Muscle of back (tissue), 11 donors: ENCODE results near the gene NDUFS2. TPM values are rescaled to one million over a fixed set of nuclear protein-coding genes. Genes with fewer than 3 reads are reported as not detected.
"Not testable (repeated sequence)": the region's sequence is repeated elsewhere in the genome, so short reads cannot be mapped to it uniquely, and the experiment has no call there.

Source experiments
- DNase-seq, 3 donors: peaks; one replicate each; pipeline versions ENCODE4 v3.0.0 to v3.0.0-alpha.2; 2013
- polyA plus RNA-seq, 10 donors: library from polyadenylated mRNA; unstranded; fragments of 120-200 nt; gene quantifications; one replicate each; pipeline ENCODE4 v1.2.1, GENCODE V29; 2013; ENCODE audit not compliant: insufficient read length in 10 of 10

The NDUFS2 gene
- polyA plus RNA-seq, 10 donors, result 115 to 160 (median 139) TPM

DNA sequence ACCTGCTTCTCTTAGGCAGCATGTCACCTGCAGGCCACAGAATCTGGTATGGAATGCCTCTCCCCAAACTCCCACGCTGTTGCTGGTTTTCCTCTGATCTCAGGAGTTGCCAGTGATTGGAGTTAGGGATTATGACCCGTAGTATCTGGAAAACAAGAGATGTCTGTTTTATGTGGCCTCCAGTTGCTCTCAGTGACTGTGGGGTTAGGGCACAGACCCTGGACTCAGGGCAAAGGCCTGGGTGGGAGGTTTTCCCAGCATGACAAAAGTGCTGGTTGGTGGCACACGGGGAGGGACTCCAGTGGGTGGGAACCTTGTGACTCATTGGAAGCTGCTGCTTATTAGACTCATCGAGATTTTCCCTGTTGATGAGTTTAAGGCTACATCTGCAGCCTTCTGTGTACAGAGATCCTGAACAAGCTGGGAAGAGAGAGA lies 35.9 kb downstream of the NDUFS2 start, which contains the start of gene NR1I3:
Gene NR1I3, minus strand, starts transcription at position 165 of the 435 bp plus-strand sequence. CDS start 1,638 bp downstream, outside the sequence.
- DNase-seq, result no peak

DNA sequence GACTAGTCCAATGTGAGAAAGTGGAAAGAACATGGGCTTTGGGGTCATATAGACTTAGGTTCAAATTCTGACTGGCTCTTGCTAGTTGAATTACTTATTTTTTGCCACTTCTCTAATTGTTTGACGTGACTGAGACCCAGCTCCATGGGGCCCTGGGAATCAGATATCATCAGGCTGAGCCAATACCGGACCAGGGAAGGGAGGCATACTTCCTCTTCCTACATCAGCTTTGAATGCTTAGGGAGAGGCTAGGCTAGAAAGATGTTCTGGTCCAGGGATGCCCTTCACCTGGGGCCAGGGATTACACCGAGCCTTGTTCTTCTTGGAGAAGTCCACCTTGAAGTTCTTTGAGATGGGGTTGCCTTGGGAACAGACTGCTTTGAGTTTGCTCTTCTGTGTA lies 39.5 kb downstream of the NDUFS2 start:
- no peak for DNase-seq

DNA sequence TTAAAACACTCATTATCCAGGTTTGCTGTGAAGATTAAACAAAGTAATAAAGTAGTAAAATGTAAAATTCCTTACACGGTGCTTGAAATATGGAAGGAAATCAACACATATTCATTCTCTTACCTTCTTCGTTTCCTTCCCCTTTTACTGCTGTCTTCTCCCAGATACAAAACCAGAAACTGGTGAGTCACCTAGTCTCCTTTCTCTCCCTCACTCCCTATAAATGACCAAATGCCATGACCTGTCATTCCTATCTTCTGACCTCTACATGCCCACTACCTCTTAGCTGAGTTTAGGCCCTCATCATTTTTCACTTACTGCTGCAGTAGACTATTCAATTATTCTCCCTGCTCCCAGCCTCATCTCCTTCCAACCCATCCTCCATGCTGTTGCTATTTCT lies 40.1 kb downstream of the NDUFS2 start:
- DNase-seq, result no peak

DNA sequence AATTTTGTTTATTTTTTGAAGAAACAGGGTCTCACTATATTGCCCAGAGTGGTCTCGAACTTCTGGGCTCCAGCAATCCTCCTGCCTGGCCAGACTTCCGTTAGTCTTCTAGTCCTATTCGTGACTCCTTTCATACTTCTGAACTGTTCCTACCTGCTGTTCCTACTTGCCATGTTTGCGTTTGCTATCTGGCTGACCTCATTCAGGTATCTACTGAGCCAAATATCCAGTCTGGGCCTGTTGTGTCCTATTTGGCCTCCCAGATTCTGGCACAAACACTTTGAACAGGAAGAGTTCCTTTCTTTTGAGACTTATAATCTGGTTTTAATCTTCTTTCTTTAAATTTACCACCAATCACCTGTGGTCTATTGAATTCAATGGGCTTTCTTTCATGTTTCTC lies 42.7 kb downstream of the NDUFS2 start:
- DNase-seq, result no peak

DNA sequence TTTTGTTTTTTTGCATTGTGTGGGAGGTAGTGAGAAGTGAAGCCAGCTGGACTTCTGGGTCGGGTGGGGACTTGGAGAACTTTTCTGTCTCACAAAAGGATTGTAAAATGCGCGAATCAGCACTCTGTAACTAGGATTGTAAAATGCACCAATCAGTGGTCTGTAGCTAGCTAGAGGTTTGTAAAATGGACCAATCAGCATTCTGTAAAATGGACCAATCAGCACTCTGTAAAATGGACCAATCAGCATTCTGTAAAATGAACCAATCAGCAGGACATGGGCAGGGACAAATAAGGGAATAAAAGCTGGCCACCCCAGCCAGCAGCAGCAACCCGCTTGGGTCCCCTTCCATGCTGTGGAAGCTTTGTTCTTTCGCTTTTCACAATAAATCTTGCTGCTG lies 47.9 kb downstream of the NDUFS2 start:
- DNase-seq, result not testable (repeated sequence)

DNA sequence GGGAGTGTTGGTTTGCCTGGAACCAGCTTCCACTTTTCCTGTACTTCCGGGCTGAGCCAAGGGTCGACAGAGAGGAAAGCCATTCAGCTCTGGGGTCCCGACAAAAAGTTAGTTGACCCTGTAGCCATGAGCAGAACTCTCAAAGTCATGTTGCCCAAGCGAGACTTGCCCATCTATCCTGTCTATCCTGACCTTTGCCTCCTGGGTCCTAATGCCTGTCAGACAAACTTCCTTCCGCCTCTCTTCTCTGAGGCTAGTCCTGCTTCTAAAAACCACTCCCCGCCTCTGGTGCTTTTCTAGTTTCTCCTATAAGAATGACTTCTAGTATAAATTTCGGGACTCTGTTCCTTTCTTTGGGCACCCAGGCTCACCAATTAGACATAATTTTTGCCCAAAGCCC lies 48.7 kb downstream of the NDUFS2 start:
- no peak for DNase-seq

DNA sequence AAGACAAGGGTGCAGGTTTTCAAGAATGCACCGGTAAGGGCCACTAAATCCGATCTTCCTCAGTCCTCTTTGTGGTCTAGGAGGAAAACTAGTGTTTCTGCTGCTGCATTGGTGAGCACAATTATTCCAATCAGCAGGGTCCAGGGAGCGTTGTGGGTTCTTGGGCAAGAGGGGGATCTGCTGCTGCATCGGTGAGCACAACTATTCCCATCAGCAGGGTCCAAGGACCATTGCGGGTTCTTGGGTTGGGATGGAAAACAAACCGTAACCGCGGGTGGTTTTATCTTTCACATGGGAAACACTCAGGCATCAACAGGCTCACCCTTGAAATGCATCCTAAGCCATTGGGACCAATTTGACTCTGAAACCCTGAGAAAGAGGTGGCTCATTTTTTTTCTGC lies 49.4 kb downstream of the NDUFS2 start:
- no peak for DNase-seq

DNA sequence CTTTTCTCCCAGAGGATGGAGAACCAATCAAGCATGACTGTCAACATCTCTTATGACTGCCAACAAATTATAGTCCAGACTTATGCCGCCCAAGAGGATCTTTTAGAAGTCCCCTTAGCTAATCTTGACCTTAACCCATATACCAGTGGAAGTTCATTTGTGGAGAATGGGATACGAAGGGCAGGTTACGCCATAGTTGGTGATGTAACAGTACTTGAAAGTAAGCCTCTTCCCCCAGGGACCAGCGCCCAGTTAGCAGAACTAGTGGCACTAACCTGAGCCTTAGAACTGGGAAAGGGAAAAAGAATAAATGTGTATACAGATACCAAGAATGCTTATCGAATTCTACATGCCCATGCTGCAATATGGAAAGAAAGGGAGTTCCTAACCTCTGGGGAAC lies 53.1 kb downstream of the NDUFS2 start:
- DNase-seq, result not testable (repeated sequence)

DNA sequence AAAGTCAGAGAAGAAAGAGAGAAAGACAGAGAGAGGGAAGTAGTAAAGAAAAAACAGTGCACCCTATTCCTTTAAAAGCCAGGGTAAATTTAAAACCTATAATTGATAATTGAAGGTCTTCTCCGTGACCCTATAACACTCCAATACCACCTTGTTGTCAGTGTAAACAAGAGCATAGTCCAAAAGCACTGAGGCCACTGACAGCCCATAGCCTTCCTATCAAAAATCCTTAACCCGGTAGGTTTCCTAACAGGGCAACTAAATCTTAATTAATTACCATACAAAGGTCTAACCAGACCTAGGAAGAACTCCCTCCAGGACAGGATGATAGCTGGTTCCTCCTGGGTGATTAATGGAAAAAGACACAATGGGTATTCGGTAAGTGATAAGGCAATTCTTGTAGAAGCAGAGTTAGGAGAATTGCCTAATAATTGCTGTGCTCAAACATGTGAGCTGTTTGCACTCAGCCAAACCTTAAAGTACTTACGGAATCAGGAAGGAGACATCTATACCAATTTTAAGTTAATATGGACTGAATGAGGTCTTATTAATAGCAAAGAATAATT lies 53.9 kb downstream of the NDUFS2 start:
- DNase-seq, result not testable (repeated sequence)

DNA sequence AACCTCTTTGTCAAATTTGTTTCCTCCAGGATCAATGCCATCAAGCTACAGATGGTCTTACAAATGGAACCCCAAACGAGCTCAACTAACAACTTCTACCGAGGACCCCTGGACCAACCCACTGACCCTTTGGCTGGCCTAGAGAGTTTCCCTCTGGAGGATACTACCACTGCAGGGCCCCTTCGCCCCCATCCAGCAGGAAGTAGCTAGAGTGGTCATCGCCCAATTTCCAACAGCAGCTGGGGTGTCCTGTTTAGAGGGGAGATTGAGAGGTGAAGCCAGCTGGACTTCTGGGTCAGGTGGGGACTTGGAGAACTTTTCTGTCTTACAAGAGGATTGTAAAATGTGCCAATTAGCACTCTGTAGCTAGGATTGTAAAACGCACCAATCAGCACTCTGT lies 54.9 kb downstream of the NDUFS2 start:
- not testable (repeated sequence) for DNase-seq

DNA sequence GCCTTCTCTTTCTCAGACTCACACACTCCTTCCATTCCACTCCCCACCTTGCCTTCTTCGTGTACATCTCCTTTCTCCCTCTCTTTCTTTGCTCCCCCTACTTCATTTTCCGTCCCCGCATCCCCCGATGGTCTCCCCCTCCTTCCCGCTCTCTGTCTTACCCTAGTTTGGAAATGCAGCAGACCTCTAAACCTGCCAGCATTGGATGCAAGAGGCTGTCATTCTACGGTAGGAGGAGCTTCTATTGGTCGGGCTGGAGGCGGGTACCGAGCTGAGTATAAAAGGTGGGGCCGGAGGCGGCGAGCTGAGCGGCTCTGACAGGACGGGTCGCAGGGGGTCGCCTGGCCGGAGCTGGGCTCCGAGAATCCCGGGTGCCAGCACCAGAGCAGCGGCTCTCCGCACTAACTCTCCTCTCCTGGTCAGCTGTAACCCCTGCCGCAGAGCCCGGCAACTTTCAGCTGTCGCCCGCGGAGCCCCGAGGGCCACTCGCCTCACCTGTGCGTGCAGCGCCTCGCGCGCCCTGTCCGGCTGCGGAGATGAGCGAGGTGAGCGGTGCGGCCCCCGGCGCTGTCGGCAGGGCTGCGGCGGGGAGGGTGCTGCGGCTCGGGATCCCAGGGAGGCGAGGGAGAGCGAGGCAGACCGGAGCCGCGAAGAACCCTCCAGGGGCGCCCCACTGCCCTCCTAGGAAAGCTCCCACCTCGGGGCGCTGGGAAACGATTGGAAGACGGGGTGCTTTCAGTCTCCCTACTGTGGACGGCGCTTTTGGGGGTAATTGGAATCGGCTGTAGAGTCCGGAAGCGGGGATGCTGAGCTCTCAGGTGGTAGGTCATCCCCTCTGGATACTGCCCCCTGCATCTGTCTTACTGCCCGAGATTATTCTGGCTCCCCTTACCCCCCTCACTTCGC lies 56.5 kb downstream of the NDUFS2 start, which contains the start of gene PCP4L1:
Gene PCP4L1, plus strand, starts transcription at position 307 of the 906 bp plus-strand sequence. Its CDS starts 230 bp downstream, at position 537.
- DNase-seq, result peak; percentile 12 to 62 (median 23)

DNA sequence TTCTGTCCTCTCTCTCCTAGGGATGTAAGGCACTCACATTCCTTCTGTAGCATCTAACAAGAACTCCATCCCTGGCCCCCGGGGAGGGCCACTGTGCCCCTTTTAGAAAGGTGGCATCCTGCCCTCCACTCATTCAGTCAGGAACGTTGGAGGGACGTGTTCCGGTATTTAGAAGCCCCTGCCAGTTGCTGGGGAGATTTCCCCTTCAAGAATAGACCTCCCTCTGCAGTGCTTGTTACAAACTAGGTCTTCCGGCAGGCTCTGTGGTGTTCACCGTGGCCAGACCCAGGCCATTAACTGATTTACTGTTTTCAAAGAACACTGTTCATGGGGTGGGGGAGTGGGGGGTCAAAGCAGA lies 57.2 kb downstream of the NDUFS2 start:
- no peak for DNase-seq

DNA sequence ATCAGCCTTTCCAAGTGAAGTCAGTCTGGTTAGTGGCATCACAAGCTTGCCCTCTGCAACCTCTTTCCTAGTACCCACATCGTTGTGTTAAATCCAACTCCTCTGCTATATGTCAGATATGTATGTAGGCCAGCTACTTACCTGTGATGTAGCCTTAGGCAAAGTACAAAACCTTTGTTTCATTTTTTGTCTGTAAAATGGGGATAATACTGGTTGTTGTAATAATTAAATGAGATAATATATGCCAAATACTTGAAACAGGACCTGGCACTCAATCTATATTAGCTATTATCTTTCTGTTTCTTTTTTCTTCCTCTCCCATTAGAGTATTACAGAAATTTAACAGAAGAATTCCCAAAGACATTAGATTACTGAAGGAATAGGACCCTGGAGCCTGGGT lies 57.6 kb downstream of the NDUFS2 start:
- no peak for DNase-seq

DNA sequence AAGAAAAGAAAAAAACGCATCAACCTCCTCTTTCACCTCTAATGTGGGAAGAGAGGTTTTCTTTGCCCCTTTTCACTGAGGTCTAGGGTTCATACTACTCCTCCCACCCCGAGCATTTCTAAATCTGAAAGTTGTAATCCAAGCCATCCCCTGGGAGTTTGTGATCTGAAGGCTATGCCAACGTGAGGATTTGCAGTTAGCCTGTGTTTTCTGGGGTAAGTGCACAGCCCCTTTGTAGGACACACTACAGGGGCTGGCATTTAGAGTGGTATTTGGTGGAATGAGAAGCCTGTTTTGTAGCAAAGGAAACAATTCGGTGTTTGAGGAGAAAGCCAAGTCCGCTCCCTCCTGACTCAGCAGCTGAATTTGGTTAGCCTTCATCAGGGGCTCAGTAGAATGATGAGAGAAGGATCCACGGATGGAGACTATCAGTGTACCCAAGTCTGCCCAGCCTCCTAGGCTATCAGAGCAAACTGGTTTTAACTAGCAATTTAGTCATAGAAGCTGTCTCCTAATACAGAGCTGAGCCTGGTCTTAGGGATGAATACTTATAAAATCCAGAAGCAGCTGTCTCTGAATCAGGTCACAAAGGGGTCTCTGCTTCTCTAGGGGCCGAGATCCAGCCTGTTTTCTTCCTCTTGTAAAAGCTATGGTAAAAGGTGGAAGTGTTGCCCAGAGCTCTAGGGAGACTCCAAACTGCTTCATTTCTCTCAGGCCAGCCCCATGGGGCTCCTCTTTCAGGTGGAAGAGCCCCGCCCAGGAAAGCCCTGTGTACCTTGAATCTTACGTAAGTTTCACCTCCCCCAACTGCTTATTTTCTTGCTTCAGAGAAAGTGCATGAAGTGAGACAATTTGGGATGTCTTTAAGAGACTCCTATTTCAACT lies 58.5 kb downstream of the NDUFS2 start:
- no peak for DNase-seq

DNA sequence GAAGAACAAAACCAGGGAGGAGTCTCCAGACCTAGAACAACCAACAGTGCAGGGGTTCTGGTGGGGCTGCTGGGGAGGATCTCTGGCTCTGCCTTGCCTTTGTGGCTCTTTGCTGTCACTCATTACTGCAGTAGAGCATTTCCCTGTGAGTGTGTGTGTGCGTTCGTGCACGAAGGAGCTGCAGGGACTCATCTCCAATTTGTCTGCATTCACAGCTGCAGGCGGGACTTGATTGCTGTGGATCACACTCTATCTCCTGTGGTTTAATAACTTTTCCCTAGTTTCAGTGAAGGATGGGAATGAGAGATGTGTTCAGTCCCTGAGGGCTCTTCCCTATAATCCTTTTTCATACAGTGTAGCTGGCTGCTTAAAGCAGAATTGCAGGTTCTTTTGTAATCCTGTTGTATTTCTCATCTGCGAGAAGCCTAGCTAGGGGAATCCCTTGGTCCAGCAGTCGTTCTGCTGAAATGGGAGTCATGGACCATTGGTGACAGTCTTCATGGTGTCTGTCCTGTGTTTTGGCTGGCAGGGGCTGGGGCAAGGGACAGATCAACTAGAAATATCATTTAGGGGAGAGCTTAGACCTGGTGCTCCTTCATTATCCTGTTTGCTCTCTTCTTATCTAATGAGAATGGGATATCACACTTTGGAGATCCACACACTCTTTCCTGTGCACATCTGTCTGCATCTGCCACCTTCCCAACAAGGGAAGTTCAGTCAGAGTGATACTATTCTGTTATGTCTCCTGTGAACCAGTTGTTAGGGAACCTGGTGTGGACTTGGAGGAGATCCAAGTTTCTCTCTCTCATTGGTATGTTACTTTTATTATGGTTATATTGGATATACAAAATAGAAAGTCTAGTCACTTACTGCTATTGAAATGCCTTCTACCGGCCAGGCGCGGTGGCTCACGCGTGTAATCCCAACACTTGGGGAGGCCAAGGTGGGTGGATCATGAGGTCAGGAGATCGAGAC lies 59.4 kb downstream of the NDUFS2 start:
- DNase-seq, result no peak

Other genes with a start within 250 kb of the NDUFS2 start
- under 1 TPM in 2 of 10 donors, not detected in 8; 0.24 TPM for gene ITLN2, start 247.6 kb upstream of the NDUFS2 start, polyA plus RNA-seq
- 10 to 100 TPM in 9 of 10 donors, 1 to 10 TPM in 1; 8.2 to 24.1 (median 16.4) TPM for gene F11R, start 181.2 kb upstream of the NDUFS2 start, polyA plus RNA-seq
- 10 to 100 TPM; 21.1 to 31.3 (median 25.8) TPM for gene TSTD1, start 163.4 kb upstream of the NDUFS2 start, polyA plus RNA-seq
- gene USF1, start 156.4 kb upstream of the NDUFS2 start, polyA plus RNA-seq, result 10 to 100 TPM; 30.7 to 42.9 (median 34.0) TPM
- gene ARHGAP30, start 132.5 kb upstream of the NDUFS2 start, polyA plus RNA-seq, result 10 to 100 TPM in 1 of 10 donors, 1 to 10 TPM in 9; 2.1 to 12.3 (median 2.7) TPM
- gene NECTIN4, start 112.8 kb upstream of the NDUFS2 start, polyA plus RNA-seq, result 1 to 10 TPM in 2 of 10 donors, under 1 TPM in 5, not detected in 3; 0.11 to 8.0 (median 0.18) TPM
- gene KLHDC9, start 104.0 kb upstream of the NDUFS2 start, polyA plus RNA-seq, result 1 to 10 TPM in 4 of 10 donors, under 1 TPM in 6; 0.43 to 1.8 (median 0.89) TPM
- 10 to 100 TPM; 52.6 to 81.9 (median 62.9) TPM for gene PFDN2, start 84.3 kb upstream of the NDUFS2 start, polyA plus RNA-seq
- gene NIT1, start 84.3 kb upstream of the NDUFS2 start, polyA plus RNA-seq, result 10 to 100 TPM; 25.5 to 33.3 (median 29.0) TPM
- gene DEDD, start 69.7 kb upstream of the NDUFS2 start, polyA plus RNA-seq, result 10 to 100 TPM; 36.0 to 47.4 (median 44.5) TPM
- gene UFC1, start 48.4 kb upstream of the NDUFS2 start, polyA plus RNA-seq, result 100 to 1,000 TPM in 5 of 10 donors, 10 to 100 TPM in 5; 93.2 to 118 (median 101) TPM
- gene USP21, start 42.9 kb upstream of the NDUFS2 start, polyA plus RNA-seq, result 10 to 100 TPM; 24.5 to 33.2 (median 27.3) TPM
- gene PPOX, start 35.9 kb upstream of the NDUFS2 start, polyA plus RNA-seq, result 10 to 100 TPM; 15.2 to 29.1 (median 19.1) TPM
- 10 to 100 TPM; 18.2 to 29.4 (median 23.3) TPM for gene B4GALT3, start 24.9 kb upstream of the NDUFS2 start, polyA plus RNA-seq
- gene ADAMTS4, start 3.3 kb upstream of the NDUFS2 start, polyA plus RNA-seq, result 10 to 100 TPM in 8 of 10 donors, 1 to 10 TPM in 2; 6.8 to 23.6 (median 11.8) TPM
- 10 to 100 TPM; 14.9 to 26.2 (median 19.6) TPM for gene FCER1G, start 12.9 kb downstream of the NDUFS2 start, polyA plus RNA-seq
- gene APOA2, start 21.3 kb downstream of the NDUFS2 start, polyA plus RNA-seq, result 10 to 100 TPM in 1 of 10 donors, 1 to 10 TPM in 1, under 1 TPM in 1, not detected in 7; 0.55 to 10.5 (median 2.2) TPM
- gene TOMM40L, start 23.7 kb downstream of the NDUFS2 start, polyA plus RNA-seq, result 10 to 100 TPM in 3 of 10 donors, 1 to 10 TPM in 7; 8.7 to 11.3 (median 9.4) TPM
- gene NR1I3, start 35.8 kb downstream of the NDUFS2 start, polyA plus RNA-seq, result 1 to 10 TPM in 3 of 10 donors, under 1 TPM in 7; 0.58 to 1.4 (median 0.75) TPM
- gene PCP4L1, start 56.4 kb downstream of the NDUFS2 start, polyA plus RNA-seq, result under 1 TPM; 0.19 to 0.63 (median 0.36) TPM
- gene MPZ, start 107.6 kb downstream of the NDUFS2 start, polyA plus RNA-seq, result 10 to 100 TPM in 9 of 10 donors, 1 to 10 TPM in 1; 9.1 to 17.8 (median 13.0) TPM
- 100 to 1,000 TPM; 120 to 148 (median 133) TPM for gene SDHC, start 112.0 kb downstream of the NDUFS2 start, polyA plus RNA-seq
- 1 to 10 TPM in 4 of 10 donors, under 1 TPM in 5, not detected in 1; 0.31 to 2.0 (median 0.50) TPM for gene CFAP126, start 165.5 kb downstream of the NDUFS2 start, polyA plus RNA-seq